HG02610 (cell line): ENCODE results near the gene ACSL4.
A peak's percentile ranks its signal among the peaks of the same experiment; 100 is the strongest.
"Not testable (repeated sequence)": the region's sequence is repeated elsewhere in the genome, so short reads cannot be mapped to it uniquely, and the experiment has no call there.

Experiments
- ATAC-seq: cut with Tn5 transposase; IDR thresholded peaks from one replicate; pipeline ENCODE4 v1.9.1; 2021; ENCODE audit warnings: mild to moderate bottlenecking, moderate library complexity; ENCODE audit not compliant: unreplicated experiment

ACSL4 gene

GRCh38 chrX:109732807-109733612 is at the start of gene ACSL4:
Gene ACSL4, minus strand, starts transcription at chrX:109733257. Its CDS starts 49,894 bp downstream, at chrX:109683363.
- peak; percentile 85 for ATAC-seq

DNA sequence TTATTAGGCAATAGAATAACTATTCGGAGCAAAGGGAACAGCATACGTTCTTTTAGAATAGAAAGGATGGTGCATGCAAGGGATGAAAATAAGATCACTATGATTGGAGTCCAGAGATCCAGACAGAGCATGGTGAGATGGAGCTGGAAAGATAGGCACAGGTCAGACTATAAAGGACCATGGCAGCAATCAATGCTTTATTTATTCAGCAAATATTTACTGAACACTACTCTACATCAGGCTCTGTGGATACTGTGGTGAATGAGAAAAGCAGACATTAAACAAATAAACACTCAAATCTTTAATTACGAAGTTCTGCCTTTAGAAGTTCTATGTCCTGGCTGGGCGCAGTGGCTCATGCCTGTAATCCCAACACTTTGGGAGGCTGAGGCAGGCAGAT is 44.7 kb upstream of the ACSL4 start:
- ATAC-seq, result no peak

DNA sequence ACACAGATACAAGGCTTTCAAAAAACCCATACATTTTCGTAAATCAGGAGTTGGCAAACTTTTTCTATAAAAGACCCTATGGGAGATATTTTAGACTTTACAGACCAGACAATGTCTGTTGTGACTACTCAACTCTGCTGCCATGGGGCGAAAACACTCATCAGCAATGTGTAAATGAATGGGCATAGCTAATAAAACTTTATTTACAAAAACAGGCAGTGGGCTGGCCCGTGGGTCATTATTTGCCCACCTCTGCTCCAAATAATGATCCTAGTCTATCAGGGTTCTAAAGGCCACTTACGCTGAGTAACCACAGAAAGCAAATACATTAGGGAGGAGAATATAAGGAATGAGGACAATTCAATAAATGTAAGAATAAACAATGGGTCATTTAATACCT is 43.9 kb upstream of the ACSL4 start:
- no peak for ATAC-seq

DNA sequence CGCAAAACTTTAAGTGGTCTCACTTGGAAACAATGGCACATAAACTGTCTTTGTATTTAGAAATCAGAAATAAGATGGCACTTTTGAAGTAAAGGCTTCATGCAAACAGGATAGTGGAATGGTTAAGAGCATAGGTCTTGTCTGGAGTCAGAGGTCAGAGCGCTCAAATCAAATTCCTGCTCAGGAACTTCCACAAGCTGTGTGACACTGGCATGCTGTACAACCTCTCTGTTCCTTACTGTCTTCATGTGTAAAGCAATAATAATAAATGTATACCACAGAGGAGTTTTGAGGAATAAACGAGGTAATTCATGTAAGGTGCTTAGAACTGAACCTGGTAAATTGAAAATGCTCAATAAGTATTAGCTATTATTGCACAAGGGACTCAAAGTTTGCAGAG is 43.4 kb upstream of the ACSL4 start:
- ATAC-seq, result no peak

- ATAC-seq, result no peak
Observed at GRCh38 chrX:109775386-109775785, 42.3 kb upstream of the ACSL4 start.

DNA sequence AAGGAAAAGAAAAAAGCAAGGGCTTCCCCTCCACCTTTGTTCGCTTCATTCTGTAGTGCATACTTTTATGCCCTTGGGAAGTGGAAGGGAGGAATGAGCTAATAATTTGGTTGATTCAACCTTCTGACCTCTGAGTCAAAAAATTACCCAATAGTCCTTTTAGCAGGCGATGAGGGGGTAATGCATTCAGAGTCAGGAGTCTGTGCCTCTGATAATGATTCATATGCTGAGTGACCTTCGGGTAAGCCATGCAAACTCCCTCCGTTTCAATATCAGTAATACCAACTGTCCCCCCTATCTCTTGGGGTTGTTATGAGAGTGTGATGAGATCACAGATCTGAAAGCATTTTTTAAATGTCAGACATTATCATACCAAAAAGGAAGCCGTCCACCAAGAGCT is 41.6 kb upstream of the ACSL4 start:
- ATAC-seq, result peak; percentile 99

DNA sequence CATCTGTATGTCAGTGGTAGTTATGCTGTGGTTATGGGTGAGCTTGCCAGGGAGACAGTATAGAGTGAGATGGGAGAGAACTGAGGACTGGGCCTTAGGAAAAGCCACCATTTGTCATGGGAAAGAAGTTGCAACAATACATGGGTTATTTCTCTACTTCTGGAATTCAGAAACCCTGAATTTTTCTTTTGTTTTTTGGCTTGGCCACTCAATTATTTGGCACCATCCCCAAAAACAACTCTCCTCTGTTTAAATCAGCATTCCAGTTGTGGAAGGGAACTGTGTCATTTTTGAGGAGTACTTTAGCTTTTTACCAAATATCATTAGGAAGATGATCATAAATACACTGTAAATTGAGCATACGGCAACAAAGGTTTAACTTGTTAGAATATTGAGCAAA is 41.1 kb upstream of the ACSL4 start:
- ATAC-seq, result no peak

- ATAC-seq, result peak; percentile 51
Observed at GRCh38 chrX:109773374-109773773, 40.3 kb upstream of the ACSL4 start.

- ATAC-seq, result no peak
Observed at GRCh38 chrX:109770780-109771179, 37.7 kb upstream of the ACSL4 start.

GRCh38 chrX:109760922-109761250 is 27.8 kb upstream of the ACSL4 start:
- no peak for ATAC-seq

DNA sequence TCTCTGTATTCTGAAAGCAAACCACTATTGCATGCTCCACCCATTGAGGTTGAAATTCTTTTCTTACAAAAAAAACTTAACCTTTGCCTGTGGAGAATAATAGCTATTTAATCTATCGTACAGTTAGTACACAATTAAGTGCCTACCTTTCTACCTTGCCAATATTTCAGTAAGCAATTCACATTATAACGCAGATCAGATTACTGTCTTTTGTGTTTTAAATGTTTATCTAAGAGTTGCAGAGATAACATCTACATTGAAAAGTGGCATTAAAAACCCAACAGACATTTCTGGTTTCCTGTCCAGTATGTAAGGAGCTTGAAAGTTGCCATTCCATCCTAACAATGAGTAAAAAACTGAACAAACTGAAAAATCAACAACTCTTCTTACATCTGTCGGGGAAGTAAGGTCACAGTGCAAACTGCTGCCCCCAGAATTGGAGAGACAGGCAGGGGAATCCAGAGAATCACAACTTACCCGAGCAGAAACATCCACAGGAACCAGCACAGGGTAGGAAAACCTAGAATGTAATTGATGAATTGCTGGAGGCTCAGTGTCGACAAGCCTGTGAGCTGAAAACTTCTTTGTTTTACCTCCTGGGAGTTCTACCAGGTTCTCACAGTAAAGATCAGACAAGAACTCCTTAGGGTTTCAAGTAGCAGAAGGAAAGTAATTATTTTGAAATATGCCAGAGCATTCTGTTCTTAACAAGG is 27.3 kb upstream of the ACSL4 start:
- ATAC-seq, result no peak

DNA sequence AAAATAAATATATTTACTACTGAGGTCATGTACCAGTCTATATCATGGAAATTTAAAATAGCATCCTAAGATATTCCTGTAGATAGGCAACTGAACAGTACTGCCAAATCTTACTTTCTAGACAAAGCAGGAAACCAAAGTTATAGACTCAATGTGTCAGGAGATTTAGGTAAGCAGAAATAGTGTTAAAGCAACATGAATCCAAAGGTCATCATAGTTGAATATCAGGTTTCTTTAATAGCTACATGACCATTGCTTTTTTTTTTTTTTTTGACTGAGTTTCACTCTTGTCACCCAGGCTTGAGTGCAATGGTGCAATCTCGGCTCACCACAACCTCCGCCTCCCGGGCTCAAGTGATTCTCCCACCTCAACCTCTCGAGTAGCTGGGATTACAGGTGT is 20.2 kb upstream of the ACSL4 start:
- ATAC-seq, result no peak

- ATAC-seq, result no peak
Observed at GRCh38 chrX:109751698-109752097, 18.6 kb upstream of the ACSL4 start.

DNA sequence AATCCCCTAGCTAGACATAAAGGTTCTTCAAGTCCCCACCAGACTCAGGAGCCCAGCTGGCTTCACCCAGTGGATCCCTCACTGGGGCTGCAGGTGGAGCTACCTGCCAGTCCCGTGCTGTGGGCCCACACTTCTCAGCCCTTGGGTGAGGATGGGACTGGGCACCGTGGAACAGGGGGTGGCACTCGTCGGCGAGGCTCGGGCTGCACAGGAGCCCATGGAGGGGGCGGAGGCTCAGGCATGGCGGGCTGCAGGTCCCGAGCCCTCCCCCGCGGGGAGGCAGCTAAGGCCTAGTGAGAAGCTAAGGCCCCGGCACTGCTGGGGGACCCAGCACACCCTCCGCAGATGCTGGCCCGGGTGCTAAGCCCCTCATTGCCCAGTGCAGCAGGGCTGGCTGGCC is 16.1 kb upstream of the ACSL4 start:
- ATAC-seq, result no peak

DNA sequence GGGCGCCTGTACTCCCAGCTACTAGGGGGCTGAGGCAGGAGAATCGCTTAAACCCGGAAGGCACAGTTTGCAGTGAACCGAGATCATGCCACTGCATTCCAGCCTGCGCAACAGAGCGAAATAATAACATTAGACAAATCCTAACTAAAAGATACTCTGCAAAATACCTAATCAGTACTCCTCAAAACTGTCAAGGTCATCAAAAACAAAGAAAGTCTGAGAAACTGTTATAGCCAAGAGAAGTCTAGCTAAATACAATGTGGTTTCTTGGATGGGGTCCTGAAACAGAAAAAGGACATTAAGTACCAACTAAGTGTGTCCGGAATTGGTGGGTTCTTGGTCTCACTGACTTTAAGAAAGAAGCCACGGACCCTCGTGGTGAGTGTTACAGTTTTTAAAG is 14.6 kb upstream of the ACSL4 start:
- no peak for ATAC-seq

GRCh38 chrX:109742722-109743121 is 9.7 kb upstream of the ACSL4 start:
- no peak for ATAC-seq

- ATAC-seq, result not testable (repeated sequence)
Observed at GRCh38 chrX:109740896-109741295, 7.8 kb upstream of the ACSL4 start.

GRCh38 chrX:109740433-109740809 is 7.4 kb upstream of the ACSL4 start:
- ATAC-seq, result no peak

- ATAC-seq, result no peak
Observed at GRCh38 chrX:109739625-109740432, 6.8 kb upstream of the ACSL4 start.

GRCh38 chrX:109735202-109735744 is 2.2 kb upstream of the ACSL4 start:
- no peak for ATAC-seq

DNA sequence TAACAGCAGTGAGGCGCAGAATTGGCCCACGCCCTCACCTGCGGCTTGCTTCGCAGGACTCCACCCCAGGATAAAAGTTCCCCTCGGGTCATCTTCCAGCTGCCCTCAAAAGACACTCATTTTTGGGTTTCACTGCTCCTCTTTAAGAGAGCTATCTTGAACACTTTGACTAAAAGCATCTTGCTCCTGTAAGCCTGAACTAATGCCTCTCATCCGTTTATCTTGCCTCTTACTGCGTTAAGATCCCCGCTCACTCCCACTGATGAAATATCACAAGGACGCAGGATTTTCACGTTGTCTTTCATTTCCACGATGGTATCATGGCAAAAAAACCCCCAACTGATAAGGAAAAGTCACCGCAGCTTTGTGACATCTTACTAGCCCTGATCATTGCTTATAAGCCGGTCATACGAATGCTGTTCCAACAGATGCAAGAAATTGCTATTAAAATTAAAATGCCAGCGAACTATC is 591 bp upstream of the ACSL4 start:
- peak; percentile 49 for ATAC-seq
